Bronchial epithelial cell (primary cell): ENCODE results near the gene MRPS21. TPM values are rescaled to one million over a fixed set of nuclear protein-coding genes. Genes with fewer than 3 reads are reported as not detected.

ENCODE experiments used
- DNase-seq: peaks from one replicate; pipeline ENCODE4 v3.0.0-alpha.2; 2010; ENCODE audit warnings: low read depth
- FAIRE-seq: peaks from 2 replicates; lab custom pipeline; 2011; peaks lifted over from hg19 to GRCh38; lab: Jason Lieb, UNC
- H3K27me3 ChIP-seq: 2 replicates; pipeline ENCODE4 v1.5.1; 2011; ENCODE audit warnings: low read length; ENCODE audit not compliant: control insufficient read depth, insufficient read depth
- H3K36me3 ChIP-seq: 2 replicates; pipeline ENCODE4 v1.5.1; 2011; ENCODE audit warnings: low read length; ENCODE audit not compliant: control insufficient read depth, insufficient read depth
- H3K4me3 ChIP-seq: 2 replicates; pipeline ENCODE4 v1.5.1; 2011; ENCODE audit warnings: mild to moderate bottlenecking, low read depth, low read length, control low read depth
- total RNA-seq: library from RNA; depleted of rRNA; stranded (reverse); fragments of >200 nt; gene quantifications from 2 replicates; pipeline ENCODE4 v1.2.1, GENCODE V29; 2014
- TF ChIP-seq, protein P1 (sequence below): IDR thresholded peaks from 2 replicates; pipeline ENCODE4 v1.5.1; 2011; ENCODE audit warnings: mild to moderate bottlenecking, moderate library complexity, low read length, control low read depth, inconsistent platforms; ENCODE audit not compliant: insufficient read depth, severe bottlenecking

The MRPS21 gene
- total RNA-seq, 1 donor from 2014 or later, result 49.5 TPM

DNA sequence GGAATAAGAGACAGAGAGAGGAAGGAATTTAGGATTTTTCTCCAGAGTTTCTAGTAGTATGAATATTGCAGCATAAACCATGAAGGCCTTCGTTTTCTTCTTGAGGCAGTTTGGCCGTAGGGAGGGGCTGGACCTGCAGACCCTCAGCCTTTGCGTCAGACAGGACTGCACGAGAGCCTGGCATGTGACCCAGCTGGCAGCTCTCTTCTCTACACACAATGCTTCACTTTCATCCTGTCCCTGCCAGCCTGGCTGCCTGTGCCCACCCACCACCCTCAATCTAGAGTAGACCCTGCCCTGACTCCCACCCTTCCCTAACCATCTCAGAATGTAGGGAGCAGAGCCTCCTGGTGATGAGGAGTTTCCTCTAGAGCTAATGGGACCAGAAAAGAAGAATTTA is 34.4 kb upstream of the MRPS21 start:
- DNase-seq, result no peak
- no peaks in the 10 kb centered on the region for H3K27me3 ChIP-seq
- TF ChIP-seq, protein P1, sequence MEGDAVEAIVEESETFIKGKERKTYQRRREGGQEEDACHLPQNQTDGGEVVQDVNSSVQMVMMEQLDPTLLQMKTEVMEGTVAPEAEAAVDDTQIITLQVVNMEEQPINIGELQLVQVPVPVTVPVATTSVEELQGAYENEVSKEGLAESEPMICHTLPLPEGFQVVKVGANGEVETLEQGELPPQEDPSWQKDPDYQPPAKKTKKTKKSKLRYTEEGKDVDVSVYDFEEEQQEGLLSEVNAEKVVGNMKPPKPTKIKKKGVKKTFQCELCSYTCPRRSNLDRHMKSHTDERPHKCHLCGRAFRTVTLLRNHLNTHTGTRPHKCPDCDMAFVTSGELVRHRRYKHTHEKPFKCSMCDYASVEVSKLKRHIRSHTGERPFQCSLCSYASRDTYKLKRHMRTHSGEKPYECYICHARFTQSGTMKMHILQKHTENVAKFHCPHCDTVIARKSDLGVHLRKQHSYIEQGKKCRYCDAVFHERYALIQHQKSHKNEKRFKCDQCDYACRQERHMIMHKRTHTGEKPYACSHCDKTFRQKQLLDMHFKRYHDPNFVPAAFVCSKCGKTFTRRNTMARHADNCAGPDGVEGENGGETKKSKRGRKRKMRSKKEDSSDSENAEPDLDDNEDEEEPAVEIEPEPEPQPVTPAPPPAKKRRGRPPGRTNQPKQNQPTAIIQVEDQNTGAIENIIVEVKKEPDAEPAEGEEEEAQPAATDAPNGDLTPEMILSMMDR, result no peak
- no peak for FAIRE-seq
- no peak overlapping the region for H3K4me3 ChIP-seq
- H3K36me3 ChIP-seq, result no peaks in the 10 kb centered on the region

DNA sequence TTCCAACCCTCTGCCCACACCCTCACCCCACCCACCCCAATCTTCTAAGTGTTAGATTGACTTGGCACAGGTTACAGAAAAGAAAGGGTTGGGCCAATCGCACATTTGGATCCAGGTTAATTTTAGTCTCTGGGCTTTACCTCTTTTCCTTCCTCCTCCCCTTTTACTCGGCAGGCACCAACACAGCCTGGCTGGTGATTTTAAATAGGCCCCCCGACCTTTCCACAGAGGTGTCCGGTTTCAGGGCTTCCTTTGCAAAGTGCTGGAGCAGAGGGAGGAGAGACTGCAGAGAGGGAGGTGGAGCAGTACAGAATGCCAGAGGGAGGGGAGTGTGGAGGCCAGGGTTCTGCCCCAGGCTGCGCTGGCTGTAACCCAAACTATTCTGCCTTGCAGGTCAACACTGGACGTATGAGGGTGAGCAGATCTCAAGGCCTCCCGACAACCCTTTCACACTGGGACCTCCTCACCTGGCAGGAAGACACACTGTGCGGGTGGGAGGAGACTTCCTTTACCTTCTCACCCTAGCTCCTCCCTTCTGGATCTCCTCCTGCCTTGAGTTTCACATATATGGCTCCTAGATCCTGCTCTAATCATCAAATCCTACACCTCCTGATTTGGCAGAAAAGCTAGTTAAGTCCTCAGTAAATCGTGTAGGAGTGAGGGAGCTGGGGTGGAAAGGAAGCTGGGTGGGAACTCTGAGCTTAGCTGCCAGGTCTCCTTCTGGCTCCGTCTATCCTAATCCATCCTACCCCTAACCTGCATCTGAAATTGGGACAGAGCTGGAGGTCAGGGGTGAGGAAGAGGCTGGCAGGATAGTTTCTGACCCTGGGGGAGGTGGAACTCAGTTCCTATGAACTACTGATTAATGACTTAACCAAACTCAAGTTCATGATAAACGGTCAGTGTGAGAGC is 33.6 kb upstream of the MRPS21 start:
- no peak for FAIRE-seq

DNA sequence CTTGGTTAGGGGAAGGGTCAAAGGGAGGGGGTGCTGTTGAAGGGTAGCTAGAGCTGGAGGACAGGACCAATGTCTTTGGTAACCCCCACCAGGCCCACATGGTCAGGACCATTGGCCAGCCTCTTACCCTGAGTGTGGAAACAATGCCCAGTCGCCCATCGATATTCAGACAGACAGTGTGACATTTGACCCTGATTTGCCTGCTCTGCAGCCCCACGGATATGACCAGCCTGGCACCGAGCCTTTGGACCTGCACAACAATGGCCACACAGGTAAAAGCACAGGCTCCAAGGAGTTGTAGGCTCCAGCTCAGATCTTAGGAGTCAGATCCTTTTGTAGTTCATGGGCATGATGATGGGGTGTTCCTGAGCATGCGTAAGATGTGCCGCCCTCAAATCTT is 32.3 kb upstream of the MRPS21 start:
- Histone ChIP-seq H3K36me3 (peaks cover 4% of the 10 kb centered on the region), H3K4me3 (no peak overlapping the region), H3K27me3 (no peaks in the 10 kb centered on the region)
- no peak for DNase-seq
- TF ChIP-seq, protein P1, result no peak
- no peak for FAIRE-seq

More for the DNA sequence above, 33.6 kb upstream of the MRPS21 start:
- DNase-seq, result peak; percentile 69
- Histone ChIP-seq H3K36me3 (no peaks in the 10 kb centered on the region), H3K27me3 (no peaks in the 10 kb centered on the region), H3K4me3 (peak overlapping the region; percentile 11)
- TF ChIP-seq, protein P1, result no peak

DNA sequence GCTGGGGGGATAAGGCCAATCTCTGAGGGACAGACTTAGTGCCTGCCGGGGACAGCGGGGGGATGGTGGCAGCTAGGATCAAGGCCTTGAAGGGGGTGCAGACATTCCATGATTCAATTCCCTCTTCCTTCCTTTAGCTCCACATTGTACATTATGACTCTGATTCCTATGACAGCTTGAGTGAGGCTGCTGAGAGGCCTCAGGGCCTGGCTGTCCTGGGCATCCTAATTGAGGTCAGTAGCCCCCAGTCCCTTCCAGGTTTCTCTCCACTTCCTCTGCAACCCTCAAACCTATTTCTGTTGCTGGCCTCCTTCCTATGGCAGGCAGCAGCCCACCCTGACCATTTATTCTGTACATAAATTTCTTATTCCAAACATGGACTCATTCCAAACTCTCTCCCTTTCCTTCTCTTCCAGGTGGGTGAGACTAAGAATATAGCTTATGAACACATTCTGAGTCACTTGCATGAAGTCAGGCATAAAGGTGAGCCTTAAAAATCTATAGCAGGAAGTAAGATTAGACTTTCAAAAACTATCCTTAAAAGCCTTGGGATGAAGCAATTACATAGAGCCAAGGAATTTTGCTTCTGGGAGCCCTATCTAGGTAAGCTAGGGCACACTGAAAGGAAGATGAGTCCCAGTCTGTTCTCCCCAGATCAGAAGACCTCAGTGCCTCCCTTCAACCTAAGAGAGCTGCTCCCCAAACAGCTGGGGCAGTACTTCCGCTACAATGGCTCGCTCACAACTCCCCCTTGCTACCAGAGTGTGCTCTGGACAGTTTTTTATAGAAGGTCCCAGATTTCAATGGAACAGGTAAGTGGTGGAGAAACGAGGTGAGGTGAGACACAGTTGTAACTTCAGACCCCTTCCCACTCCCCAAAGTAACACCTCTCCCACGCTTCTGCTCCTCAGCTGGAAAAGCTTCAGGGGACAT is 31.0 kb upstream of the MRPS21 start:
- peaks cover 8% of the 10 kb centered on the region for H3K36me3 ChIP-seq
- TF ChIP-seq, protein P1, result no peak
- H3K4me3 ChIP-seq, result no peak overlapping the region
- H3K27me3 ChIP-seq, result no peaks in the 10 kb centered on the region
- FAIRE-seq (no peak), DNase-seq (peak; percentile 89)

DNA sequence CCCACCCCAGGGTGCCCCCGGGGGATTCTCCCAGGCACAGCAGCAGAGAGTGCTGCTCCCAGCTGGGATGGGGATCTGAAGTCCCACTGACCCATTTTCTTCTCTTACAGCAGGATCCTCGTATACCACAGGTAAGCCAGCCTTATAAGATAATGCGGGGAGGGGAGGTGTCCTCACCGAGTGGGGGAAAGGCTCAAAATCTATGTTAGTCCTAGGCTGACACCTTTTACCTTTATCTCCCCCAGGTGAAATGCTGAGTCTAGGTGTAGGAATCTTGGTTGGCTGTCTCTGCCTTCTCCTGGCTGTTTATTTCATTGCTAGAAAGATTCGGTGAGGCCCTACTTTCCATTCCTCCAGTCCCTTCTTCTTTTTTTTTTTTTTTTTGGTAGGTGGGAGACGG is 30.1 kb upstream of the MRPS21 start:
- Histone ChIP-seq H3K4me3 (no peak overlapping the region), H3K27me3 (no peaks in the 10 kb centered on the region), H3K36me3 (peaks cover 8% of the 10 kb centered on the region)
- FAIRE-seq (no peak), DNase-seq (no peak)
- TF ChIP-seq, protein P1, result no peak
